ENCODE results near the gene LTBP1. TPM values are rescaled to one million over a fixed set of nuclear protein-coding genes. Genes with fewer than 3 reads are reported as not detected.

The LTBP1 gene
- total and polyA plus RNA-seq, 2 experiments from 2014 or later = 15.7 to 49.8 TPM

GRCh38 chr2:33313039-33313438 is 366.3 kb downstream of the LTBP1 start:
- Histone ChIP-seq H3K79me2 (replicated peaks; ENCODE audit: insufficient read depth) (no peaks in the 10 kb centered on the region), H3K27ac (ENCODE audit: low read depth) (no peak overlapping the region), H3K4me2 (no peak overlapping the region), H3K27me3 (ENCODE audit: insufficient read depth) (no peaks in the 10 kb centered on the region), H4K20me1 (replicated peaks; ENCODE audit: insufficient read depth) (no peaks in the 10 kb centered on the region), H3F3A (replicated peaks; ENCODE audit: low read depth) (no peaks in the 10 kb centered on the region), H3K36me3 (ENCODE audit: insufficient read depth) (no peaks in the 10 kb centered on the region), H3K4me1 (ENCODE audit: insufficient read depth) (0 out of 2 replicates have a peak, but pooled peaks cover 2% of the 10 kb centered on the region), H2AFZ (no peak overlapping the region), H3K9me2 (ENCODE audit: insufficient read depth) (no peaks in the 10 kb centered on the region), H3K4me3 (no peak overlapping the region)
- Mint-ChIP-seq H3K4me3 (no peak overlapping the region), H3K27ac (no peak overlapping the region), H3K36me3 (ENCODE audit: low read depth) (no peaks in the 10 kb centered on the region), H3K27me3 (ENCODE audit: insufficient read depth, low read depth, poor library complexity) (no peaks in the 10 kb centered on the region), H3K9me3 (no peaks in the 10 kb centered on the region), H3K4me1 (no peaks in the 10 kb centered on the region; the same call in 2 of the 3 replicates)
- TF ChIP-seq EZH2 (IDR thresholded peaks at IDR 0.05; ENCODE audit: low read depth, unreplicated experiment) (no peak), STAT1 (IDR thresholded peaks at IDR 0.05; ENCODE audit: unreplicated experiment) (no peak), ZNF114 (CRISPR knock-in tag; IDR thresholded peaks at IDR 0.05) (no peak), EZH2phosphoT487 (IDR thresholded peaks at IDR 0.05; ENCODE audit: unreplicated experiment) (no peak), NANOG (IDR thresholded peaks at IDR 0.05; ENCODE audit: borderline replicate concordance) (no peak), POLR2AphosphoS5 (IDR thresholded peaks at IDR 0.05; ENCODE audit: low read depth) (no peak), JUNB (IDR thresholded peaks at IDR 0.05; ENCODE audit: unreplicated experiment) (no peak), ZNF331 (CRISPR knock-in tag; IDR thresholded peaks at IDR 0.05; ENCODE audit: low read depth) (no peak), ETS1 (IDR thresholded peaks at IDR 0.05) (no peak), CTCF (conservative IDR thresholded peaks at IDR 0.05; ENCODE audit: low read depth in 2 of 2) (no peak), CREB1 (CRISPR knock-in tag; IDR thresholded peaks at IDR 0.05; ENCODE audit: low read depth) (no peak), ZNF462 (CRISPR knock-in tag; IDR thresholded peaks at IDR 0.05) (no peak)
- TF ChIP-seq, protein P1, sequence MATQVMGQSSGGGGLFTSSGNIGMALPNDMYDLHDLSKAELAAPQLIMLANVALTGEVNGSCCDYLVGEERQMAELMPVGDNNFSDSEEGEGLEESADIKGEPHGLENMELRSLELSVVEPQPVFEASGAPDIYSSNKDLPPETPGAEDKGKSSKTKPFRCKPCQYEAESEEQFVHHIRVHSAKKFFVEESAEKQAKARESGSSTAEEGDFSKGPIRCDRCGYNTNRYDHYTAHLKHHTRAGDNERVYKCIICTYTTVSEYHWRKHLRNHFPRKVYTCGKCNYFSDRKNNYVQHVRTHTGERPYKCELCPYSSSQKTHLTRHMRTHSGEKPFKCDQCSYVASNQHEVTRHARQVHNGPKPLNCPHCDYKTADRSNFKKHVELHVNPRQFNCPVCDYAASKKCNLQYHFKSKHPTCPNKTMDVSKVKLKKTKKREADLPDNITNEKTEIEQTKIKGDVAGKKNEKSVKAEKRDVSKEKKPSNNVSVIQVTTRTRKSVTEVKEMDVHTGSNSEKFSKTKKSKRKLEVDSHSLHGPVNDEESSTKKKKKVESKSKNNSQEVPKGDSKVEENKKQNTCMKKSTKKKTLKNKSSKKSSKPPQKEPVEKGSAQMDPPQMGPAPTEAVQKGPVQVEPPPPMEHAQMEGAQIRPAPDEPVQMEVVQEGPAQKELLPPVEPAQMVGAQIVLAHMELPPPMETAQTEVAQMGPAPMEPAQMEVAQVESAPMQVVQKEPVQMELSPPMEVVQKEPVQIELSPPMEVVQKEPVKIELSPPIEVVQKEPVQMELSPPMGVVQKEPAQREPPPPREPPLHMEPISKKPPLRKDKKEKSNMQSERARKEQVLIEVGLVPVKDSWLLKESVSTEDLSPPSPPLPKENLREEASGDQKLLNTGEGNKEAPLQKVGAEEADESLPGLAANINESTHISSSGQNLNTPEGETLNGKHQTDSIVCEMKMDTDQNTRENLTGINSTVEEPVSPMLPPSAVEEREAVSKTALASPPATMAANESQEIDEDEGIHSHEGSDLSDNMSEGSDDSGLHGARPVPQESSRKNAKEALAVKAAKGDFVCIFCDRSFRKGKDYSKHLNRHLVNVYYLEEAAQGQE (IDR thresholded peaks at IDR 0.05; ENCODE audit: unreplicated experiment) = no peak
- ATAC-seq (no peak), DNase-seq (ENCODE audit: low spot score) (no peak)

Data from GM23338 (cell line).